ENCODE results near the gene MOSPD3. TPM values are rescaled to one million over a fixed set of nuclear protein-coding genes. Genes with fewer than 3 reads are reported as not detected.

MOSPD3 gene
- total RNA-seq, 1 experiment from 2014 or later, result 10.9 TPM

GRCh38 chr7:100580466-100581283 lies 31.7 kb upstream of the MOSPD3 start:
- no peak overlapping the region for H3K4me3 ChIP-seq
- peaks cover 81% of the 10 kb centered on the region for H3K36me3 ChIP-seq

GRCh38 chr7:100582041-100582579 lies 30.2 kb upstream of the MOSPD3 start:
- DNase-seq (ENCODE audit: low read depth in 1 of 2, low spot score in 2 of 2), result no peak
- Histone ChIP-seq H3K36me3 (peaks cover 70% of the 10 kb centered on the region), H3K4me1 (replicated peaks) (peaks cover 10% of the 10 kb centered on the region), H3K27me3 (replicated peaks) (no peaks in the 10 kb centered on the region), H3K4me3 (no peak overlapping the region), H3K27ac (no peak overlapping the region), H3K9me3 (replicated peaks) (no peaks in the 10 kb centered on the region)

More at GRCh38 chr7:100580466-100581283, 31.7 kb upstream of the MOSPD3 start:
- Histone ChIP-seq H3K27me3 (replicated peaks) (no peaks in the 10 kb centered on the region), H3K27ac (no peak overlapping the region), H3K4me1 (replicated peaks) (peaks cover 10% of the 10 kb centered on the region), H3K9me3 (replicated peaks) (no peaks in the 10 kb centered on the region)
- no peak for DNase-seq (ENCODE audit: low read depth in 1 of 2, low spot score in 2 of 2)

- no peaks in the 10 kb centered on the region for H3K27me3 ChIP-seq (replicated peaks)
- H3K4me3 ChIP-seq, result no peak overlapping the region
- peaks cover 10% of the 10 kb centered on the region for H3K4me1 ChIP-seq (replicated peaks)
- no peaks in the 10 kb centered on the region for H3K9me3 ChIP-seq (replicated peaks)
- peaks cover 64% of the 10 kb centered on the region for H3K36me3 ChIP-seq
- no peak for DNase-seq (ENCODE audit: low read depth in 1 of 2, low spot score in 2 of 2)
- H3K27ac ChIP-seq, result no peak overlapping the region
Measured at GRCh38 chr7:100582650-100583049, 29.7 kb upstream of the MOSPD3 start.

DNA sequence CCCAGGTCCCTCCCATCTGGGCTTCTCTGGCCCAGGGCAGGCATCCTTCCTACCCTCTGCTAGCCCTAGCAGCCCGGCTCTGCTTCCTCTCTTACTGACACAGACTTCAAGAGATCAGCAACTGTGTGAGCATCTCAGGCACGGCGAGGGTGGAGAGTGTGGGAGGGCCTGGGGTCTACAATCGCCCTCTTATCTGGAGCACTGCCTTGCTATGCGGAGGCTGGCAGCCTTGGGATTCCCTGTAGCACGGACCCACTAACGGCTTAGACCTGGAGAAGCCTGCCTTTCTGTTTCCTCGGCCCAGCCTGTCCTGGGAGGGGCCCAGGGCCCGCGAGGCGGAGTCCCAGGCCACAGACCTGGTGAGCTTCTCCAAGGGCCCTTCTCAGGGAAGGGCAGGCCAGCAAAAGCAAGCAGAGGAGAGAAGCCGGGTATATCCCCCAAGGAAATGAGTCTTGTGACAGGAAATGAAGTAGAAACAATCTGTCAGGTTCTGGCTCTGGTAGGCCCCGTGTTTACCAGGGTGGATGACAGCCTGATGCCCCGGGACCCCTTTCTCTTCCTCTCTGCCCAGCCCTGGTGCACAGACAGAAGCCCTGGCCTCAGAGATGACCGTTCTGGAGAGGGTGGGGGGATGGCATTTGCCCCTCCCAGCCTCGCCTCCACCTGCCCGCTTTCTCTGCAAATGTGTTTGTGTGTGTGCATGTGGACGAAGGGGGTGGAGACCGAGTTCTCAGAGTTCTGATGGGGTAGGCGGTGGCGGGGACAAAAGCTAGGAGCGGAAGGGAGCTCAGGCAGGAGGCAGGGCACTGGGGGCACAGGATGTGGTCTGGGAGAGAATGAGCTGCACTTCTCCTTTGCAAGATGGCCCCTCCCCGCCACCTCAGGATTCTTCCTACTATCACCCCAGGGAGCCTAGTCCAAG lies 28.9 kb upstream of the MOSPD3 start:
- Histone ChIP-seq H3K27ac (no peak overlapping the region), H3K4me3 (no peak overlapping the region)
- no peak for DNase-seq (ENCODE audit: low read depth in 1 of 2, low spot score in 2 of 2)

DNA sequence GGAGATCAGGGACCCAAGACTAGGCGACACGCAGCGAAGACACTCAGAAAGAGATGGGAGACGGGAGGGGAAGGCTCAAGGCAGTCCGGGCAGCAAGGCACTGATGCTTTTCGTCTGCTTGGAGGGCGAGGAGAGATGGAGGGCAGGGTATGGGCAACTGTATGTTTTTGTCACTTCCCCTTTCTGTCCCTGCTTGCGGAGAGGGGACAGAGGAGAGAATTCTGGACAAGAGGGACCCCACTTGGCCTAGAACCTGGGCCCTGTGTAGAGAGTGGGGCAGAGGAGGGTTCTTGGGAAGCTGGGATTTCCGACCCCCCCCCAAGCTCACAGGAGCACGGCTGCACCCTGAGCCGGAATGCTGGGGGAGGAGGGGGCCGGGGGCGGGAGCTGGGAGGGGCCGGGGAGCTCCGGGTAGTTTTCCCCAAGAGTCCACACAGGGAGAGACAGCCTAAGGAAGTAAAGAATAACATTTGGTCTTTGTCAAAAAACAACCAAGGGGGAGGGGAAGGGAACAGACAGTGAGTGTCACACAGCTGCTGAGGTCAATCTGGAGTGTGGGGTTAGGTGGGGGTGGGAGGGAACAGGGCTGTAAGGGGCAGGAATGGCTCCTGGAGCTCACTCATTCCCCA lies 28.2 kb upstream of the MOSPD3 start:
- Histone ChIP-seq H3K9me3 (replicated peaks) (no peaks in the 10 kb centered on the region), H3K27me3 (replicated peaks) (no peaks in the 10 kb centered on the region), H3K4me1 (replicated peaks) (peaks cover 10% of the 10 kb centered on the region), H3K36me3 (peaks cover 49% of the 10 kb centered on the region), H3K4me3 (no peak overlapping the region; the same call in 1 of the 2 replicates), H3K27ac (no peak overlapping the region)
- no peak for DNase-seq (ENCODE audit: low read depth in 1 of 2, low spot score in 2 of 2)

More for the DNA sequence above, 28.9 kb upstream of the MOSPD3 start:
- Histone ChIP-seq H3K9me3 (replicated peaks) (no peaks in the 10 kb centered on the region), H3K27me3 (replicated peaks) (no peaks in the 10 kb centered on the region), H3K4me1 (replicated peaks) (peaks cover 10% of the 10 kb centered on the region), H3K36me3 (peaks cover 57% of the 10 kb centered on the region)

- peak overlapping the region; percentile 83 for H3K4me3 ChIP-seq
- no peak overlapping the region for H3K27ac ChIP-seq
- peak in 1 of 2 experiments; percentile 46 for DNase-seq (ENCODE audit: low read depth in 1 of 2, low spot score in 2 of 2)
- H3K4me1 ChIP-seq (replicated peaks), result peaks cover 10% of the 10 kb centered on the region
- H3K27me3 ChIP-seq (replicated peaks), result no peaks in the 10 kb centered on the region
- H3K36me3 ChIP-seq, result peaks cover 42% of the 10 kb centered on the region
- no peaks in the 10 kb centered on the region for H3K9me3 ChIP-seq (replicated peaks)
Measured at GRCh38 chr7:100584683-100585510, 27.4 kb upstream of the MOSPD3 start.

- H3K36me3 ChIP-seq, result peaks cover 34% of the 10 kb centered on the region
- H3K27ac ChIP-seq, result peak within 1 kb of the TSS; percentile 74
- H3K4me3 ChIP-seq, result peak within 1 kb of the TSS; percentile 83
- no peaks in the 10 kb centered on the region for H3K27me3 ChIP-seq (replicated peaks)
- no peak for DNase-seq (ENCODE audit: low read depth in 1 of 2, low spot score in 2 of 2)
- no peaks in the 10 kb centered on the region for H3K9me3 ChIP-seq (replicated peaks)
- peaks cover 10% of the 10 kb centered on the region for H3K4me1 ChIP-seq (replicated peaks)
Measured at GRCh38 chr7:100585511-100586265, 26.7 kb upstream of the MOSPD3 start, which contains the start of gene LRCH4. Gene LRCH4 (minus strand): TSS chr7:100586129. CDS start chr7:100586100, 29 bp downstream.

- peak within 1 kb of the TSS; percentile 74 for H3K27ac ChIP-seq
Measured at GRCh38 chr7:100586266-100587025, 25.9 kb upstream of the MOSPD3 start, which contains the start of gene FBXO24. Gene FBXO24 (plus strand): TSS chr7:100586328. CDS start chr7:100586626, 298 bp downstream.

GRCh38 chr7:100588438-100588837 lies 23.9 kb upstream of the MOSPD3 start:
- no peak for DNase-seq (ENCODE audit: low read depth in 1 of 2, low spot score in 2 of 2)
- H3K27me3 ChIP-seq (replicated peaks), result no peaks in the 10 kb centered on the region
- no peaks in the 10 kb centered on the region for H3K9me3 ChIP-seq (replicated peaks)

More at GRCh38 chr7:100586266-100587025, 25.9 kb upstream of the MOSPD3 start, which contains the start of gene FBXO24:
- DNase-seq (ENCODE audit: low read depth in 1 of 2, low spot score in 2 of 2), result peak; percentile 100
- Histone ChIP-seq H3K36me3 (peaks cover 26% of the 10 kb centered on the region), H3K9me3 (replicated peaks) (no peaks in the 10 kb centered on the region), H3K4me1 (replicated peaks) (peaks cover 10% of the 10 kb centered on the region), H3K27me3 (replicated peaks) (no peaks in the 10 kb centered on the region), H3K4me3 (peak within 1 kb of the TSS; percentile 83)

GRCh38 chr7:100589341-100589947 lies 22.9 kb upstream of the MOSPD3 start:
- no peaks in the 10 kb centered on the region for H3K27me3 ChIP-seq (replicated peaks)
- no peak overlapping the region for H3K4me3 ChIP-seq
- DNase-seq (ENCODE audit: low read depth in 1 of 2, low spot score in 2 of 2), result no peak
- no peaks in the 10 kb centered on the region for H3K9me3 ChIP-seq (replicated peaks)
- H3K27ac ChIP-seq, result no peak overlapping the region
- peaks cover 3% of the 10 kb centered on the region for H3K36me3 ChIP-seq
- peaks cover 10% of the 10 kb centered on the region for H3K4me1 ChIP-seq (replicated peaks)

More at GRCh38 chr7:100588438-100588837, 23.9 kb upstream of the MOSPD3 start:
- Histone ChIP-seq H3K27ac (no peak overlapping the region), H3K4me1 (replicated peaks) (peaks cover 10% of the 10 kb centered on the region), H3K4me3 (no peak overlapping the region), H3K36me3 (peaks cover 10% of the 10 kb centered on the region)

DNA sequence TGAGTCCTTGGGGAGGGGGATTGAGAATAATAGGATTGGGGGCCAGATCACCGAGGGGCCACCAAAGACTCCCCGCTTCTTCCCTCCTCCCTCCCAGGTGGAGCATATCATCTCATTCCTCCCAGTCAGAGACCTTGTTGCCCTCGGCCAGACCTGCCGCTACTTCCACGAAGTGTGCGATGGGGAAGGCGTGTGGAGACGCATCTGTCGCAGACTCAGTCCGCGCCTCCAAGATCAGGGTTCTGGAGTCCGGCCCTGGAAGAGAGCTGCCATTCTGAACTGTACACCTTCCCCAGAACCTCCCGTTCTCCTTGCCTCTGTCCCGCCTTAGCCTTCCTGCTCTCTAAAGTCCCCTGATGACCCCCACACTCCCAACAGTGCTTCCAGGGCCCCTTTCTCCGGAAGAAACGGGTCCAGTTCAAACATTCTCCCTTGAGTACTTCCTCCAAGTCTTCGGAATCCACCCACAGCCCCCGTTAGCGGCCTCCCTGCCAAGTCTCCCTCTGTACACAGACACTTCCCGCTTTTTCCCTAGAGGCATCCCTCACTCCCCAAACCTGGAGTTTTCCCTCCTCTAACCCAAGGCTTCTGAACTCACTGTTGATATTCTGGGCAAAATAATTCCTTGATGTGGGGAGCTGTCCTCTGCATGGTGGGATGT lies 22.1 kb upstream of the MOSPD3 start:
- no peaks in the 10 kb centered on the region for H3K27me3 ChIP-seq (replicated peaks)
- H3K4me3 ChIP-seq, result no peak overlapping the region
- no peak for DNase-seq (ENCODE audit: low read depth in 1 of 2, low spot score in 2 of 2)
- no peak overlapping the region for H3K27ac ChIP-seq
- peaks cover 3% of the 10 kb centered on the region for H3K36me3 ChIP-seq
- peaks cover 3% of the 10 kb centered on the region for H3K4me1 ChIP-seq (replicated peaks)
- H3K9me3 ChIP-seq (replicated peaks), result no peaks in the 10 kb centered on the region

All from SJSA1 (cell line).